Left lung (tissue), 10 donors: ENCODE results near the gene DNASE2B. TPM values are rescaled to one million over a fixed set of nuclear protein-coding genes. Genes with fewer than 3 reads are reported as not detected.
A peak's percentile ranks its signal among the peaks of the same experiment; 100 is the strongest.

Experiments
- ATAC-seq: fragments of 200-7000 bp; cut with Tn5 transposase; one replicate; pipeline ENCODE4 v1.9.1; 2020; ENCODE audit warnings: moderate library complexity
- DNase-seq, 4 donors: peaks; one replicate each; pipeline ENCODE4 v3.0.0-alpha.2; 2013 to 2020
- H3K27ac ChIP-seq, 2 donors: fragments of 200-600 bp; sonication (generic) in 1 of 2; one replicate each; pipeline versions ENCODE4 v1.5.0 to v1.8.0; 2020 to 2021
- H3K27me3 ChIP-seq, 2 donors: fragments of 200-600 bp; sonication (generic) in 1 of 2; one replicate each; pipeline versions ENCODE4 v1.5.0 to v1.8.0; 2020 to 2021
- H3K36me3 ChIP-seq, 2 donors: fragments of 200-600 bp; sonication (generic) in 1 of 2; one replicate each; pipeline versions ENCODE4 v1.5.0 to v1.8.0; 2020 to 2021
- H3K4me1 ChIP-seq, 2 donors: fragments of 200-600 bp; one replicate each; pipeline ENCODE4 v1.8.0; 2021
- H3K4me3 ChIP-seq, 2 donors: fragments of 200-600 bp; sonication (generic) in 1 of 2; one replicate each; pipeline versions ENCODE4 v1.5.0 to v1.8.0; 2020 to 2021; ENCODE audit warnings: mild to moderate bottlenecking in 1 of 2
- H3K9me3 ChIP-seq, 2 donors: fragments of 200-600 bp; sonication (generic) in 1 of 2; one replicate each; pipeline versions ENCODE4 v1.5.0 to v1.8.0; 2020 to 2021
- CTCF ChIP-seq, 2 donors: fragments of 200-600 bp; sonication (generic) in 1 of 2; IDR thresholded peaks; one replicate each; pipeline versions ENCODE4 v1.5.0 to v1.8.0; 2021; ENCODE audit warnings: antibody characterized with exemption in 2 of 2
- intact Hi-C, 2 donors: fragments of 100-400 bp; cut with DNase I; formaldehyde crosslinking; loops; one replicate each; pipeline versions ENCODE4 v1.11.2 to v1.14.2; 2022
- polyA plus RNA-seq, 6 donors: library from polyadenylated mRNA; unstranded; fragments of 120-200 nt; gene quantifications; one replicate each; pipeline ENCODE4 v1.2.1, GENCODE V29; 2013; ENCODE audit not compliant: insufficient read length in 6 of 6
- total RNA-seq, 2 donors: library from RNA; stranded (reverse); fragmentation: NEBNext Ultra II Directional; extraction: Animal tissue kit (Norgen Biotek cat#: 25700); gene quantifications; one replicate each; pipeline ENCODE4 v1.2.1, GENCODE V29; 2021
- donor health status: DM: no; HTN: yes; CAD: no.
- donor health status: DM: no; HTN: no; CAD: no.

The DNASE2B gene
- total and polyA plus RNA-seq, 8 donors: 0.11 to 2.7 (median 0.35) TPM; not detected in 3

GRCh38 chr1:84429231-84429630 is 30.9 kb downstream of the DNASE2B start:
- Histone ChIP-seq H3K36me3 (no peaks in the 10 kb centered on the region), H3K27me3 (no peaks in the 10 kb centered on the region), H3K4me1 (peaks cover 0 to 12% of the 10 kb centered on the region in 2 donors), H3K27ac (no peak overlapping the region), H3K9me3 (peaks cover 0 to 4% of the 10 kb centered on the region in 2 donors), H3K4me3 (no peak overlapping the region)
- intact Hi-C loops: no loop called here
- TF ChIP-seq CTCF (IDR thresholded peaks at IDR 0.05): no peak
- DNase-seq (no peak), ATAC-seq (no peak)

GRCh38 chr1:84430546-84430945 is 32.3 kb downstream of the DNASE2B start:
- TF ChIP-seq CTCF (IDR thresholded peaks at IDR 0.05): no peak
- H3K27ac ChIP-seq: no peak overlapping the region
- H3K27me3 ChIP-seq: no peaks in the 10 kb centered on the region
- intact Hi-C loops: loop anchor here in 1 of 2 donors (10.0 kb wide), 1 partner anchor 344 kb away; no protein-coding TSS in a partner anchor
- peaks cover 0 to 25% of the 10 kb centered on the region in 2 donors for H3K4me1 ChIP-seq
- H3K4me3 ChIP-seq: no peak overlapping the region
- no peak for DNase-seq
- H3K36me3 ChIP-seq: no peaks in the 10 kb centered on the region
- H3K9me3 ChIP-seq: peaks cover 0 to 4% of the 10 kb centered on the region in 2 donors
- ATAC-seq: no peak

DNA sequence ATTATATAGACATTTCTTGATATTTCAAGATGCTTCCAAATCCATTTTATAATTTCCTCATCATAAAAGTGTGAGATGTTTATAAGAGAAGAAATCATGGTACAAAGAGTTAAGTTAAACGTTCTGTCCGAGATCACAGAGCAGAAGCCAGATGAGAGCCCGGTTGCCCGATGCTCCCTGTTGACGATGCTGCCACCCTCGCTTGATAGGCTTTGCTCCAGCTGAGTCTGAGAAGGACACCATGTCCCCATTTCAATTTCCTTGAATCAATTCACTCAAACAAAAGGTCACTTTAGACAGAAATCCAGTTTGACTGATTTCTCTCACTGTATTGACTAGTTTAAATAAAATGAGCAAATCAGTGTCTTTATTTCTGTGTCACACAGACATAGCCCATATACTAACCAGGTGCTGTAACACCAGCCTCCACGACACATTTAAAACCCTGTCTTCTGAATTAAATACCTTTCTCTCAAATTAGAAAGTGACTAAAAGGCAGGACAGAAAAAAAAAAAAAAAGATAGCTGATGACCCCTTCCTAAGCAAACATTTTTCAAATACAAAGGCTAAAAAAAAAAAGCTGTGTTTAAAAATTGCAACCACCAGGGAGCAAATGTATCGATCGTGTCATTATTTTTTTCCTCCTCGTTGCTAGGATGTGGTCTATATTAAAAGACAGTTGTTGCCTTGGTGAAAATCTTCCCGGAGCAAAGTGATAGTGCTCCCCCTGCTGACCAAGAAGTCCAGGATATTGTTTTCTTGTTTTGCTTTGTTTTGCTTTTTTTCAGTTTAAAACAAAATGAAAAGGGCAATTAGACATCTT is 35.2 kb downstream of the DNASE2B start:
- no peak overlapping the region for H3K27ac ChIP-seq
- H3K4me3 ChIP-seq: no peak overlapping the region
- intact Hi-C loops: loop anchor here in 1 of 2 donors (10.0 kb wide), 1 partner anchor 341 kb away; no protein-coding TSS in a partner anchor

GRCh38 chr1:84434081-84434769 is 35.9 kb downstream of the DNASE2B start:
- intact Hi-C loops: loop anchor here in 1 of 2 donors (10.0 kb wide), 1 partner anchor 341 kb away; no protein-coding TSS in a partner anchor
- no peak for ATAC-seq
- peak overlapping the region in 1 of 2 donors; percentile 48 for H3K27ac ChIP-seq

More for the DNA sequence above, 35.2 kb downstream of the DNASE2B start:
- no peaks in the 10 kb centered on the region for H3K36me3 ChIP-seq
- TF ChIP-seq CTCF (IDR thresholded peaks at IDR 0.05): peak; percentile 49 to 77
- DNase-seq: peak in 2 of 4 donors; percentile 63 to 78
- peaks cover 0 to 29% of the 10 kb centered on the region in 2 donors for H3K4me1 ChIP-seq
- H3K27me3 ChIP-seq: no peaks in the 10 kb centered on the region
- peaks cover 0 to 4% of the 10 kb centered on the region in 2 donors for H3K9me3 ChIP-seq
- peak; percentile 92 for ATAC-seq

More at GRCh38 chr1:84434081-84434769, 35.9 kb downstream of the DNASE2B start:
- no peaks in the 10 kb centered on the region for H3K36me3 ChIP-seq
- peaks cover 0 to 29% of the 10 kb centered on the region in 2 donors for H3K4me1 ChIP-seq
- H3K4me3 ChIP-seq: no peak overlapping the region
- H3K9me3 ChIP-seq: peaks cover 0 to 4% of the 10 kb centered on the region in 2 donors
- DNase-seq: no peak
- no peak for TF ChIP-seq CTCF (IDR thresholded peaks at IDR 0.05)
- H3K27me3 ChIP-seq: no peaks in the 10 kb centered on the region
